ENCODE data around the gene SMYD1.

DNA sequence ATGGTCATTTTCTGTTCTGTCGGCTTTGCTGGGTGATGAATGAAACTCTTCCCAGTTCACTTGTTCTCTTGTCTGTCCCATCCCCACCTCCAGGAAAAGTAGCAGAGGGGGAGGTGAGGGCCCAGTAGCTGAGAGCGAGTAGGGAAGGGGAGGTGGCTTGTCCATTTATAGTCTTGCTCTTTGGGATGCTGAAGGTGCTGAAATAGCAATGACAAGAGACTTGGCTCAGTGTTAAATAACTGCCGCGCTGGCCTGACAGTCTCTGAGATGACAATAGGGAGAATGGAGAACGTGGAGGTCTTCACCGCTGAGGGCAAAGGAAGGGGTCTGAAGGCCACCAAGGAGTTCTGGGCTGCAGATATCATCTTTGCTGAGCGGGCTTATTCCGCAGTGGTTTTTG lies at the start of gene SMYD1:
- TF ChIP-seq POLR2A (IDR thresholded peaks at IDR 0.05) (no peak), POLR2AphosphoS5 (IDR thresholded peaks at IDR 0.05) (no peak), CTCF (IDR thresholded peaks at IDR 0.05) (no peak)

Data from upper lobe of left lung (tissue), 4 donors.